GM21515 (cell line): ENCODE measurements around the gene GFRAL.
"Not testable (repeated sequence)": the region's sequence is repeated elsewhere in the genome, so short reads cannot be mapped to it uniquely, and the experiment has no call there.

ENCODE experiments used
- ATAC-seq: cut with Tn5 transposase; IDR thresholded peaks from one replicate; pipeline ENCODE4 v1.9.1; 2021; ENCODE audit not compliant: unreplicated experiment

Gene GFRAL, protein sequence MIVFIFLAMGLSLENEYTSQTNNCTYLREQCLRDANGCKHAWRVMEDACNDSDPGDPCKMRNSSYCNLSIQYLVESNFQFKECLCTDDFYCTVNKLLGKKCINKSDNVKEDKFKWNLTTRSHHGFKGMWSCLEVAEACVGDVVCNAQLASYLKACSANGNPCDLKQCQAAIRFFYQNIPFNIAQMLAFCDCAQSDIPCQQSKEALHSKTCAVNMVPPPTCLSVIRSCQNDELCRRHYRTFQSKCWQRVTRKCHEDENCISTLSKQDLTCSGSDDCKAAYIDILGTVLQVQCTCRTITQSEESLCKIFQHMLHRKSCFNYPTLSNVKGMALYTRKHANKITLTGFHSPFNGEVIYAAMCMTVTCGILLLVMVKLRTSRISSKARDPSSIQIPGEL

DNA sequence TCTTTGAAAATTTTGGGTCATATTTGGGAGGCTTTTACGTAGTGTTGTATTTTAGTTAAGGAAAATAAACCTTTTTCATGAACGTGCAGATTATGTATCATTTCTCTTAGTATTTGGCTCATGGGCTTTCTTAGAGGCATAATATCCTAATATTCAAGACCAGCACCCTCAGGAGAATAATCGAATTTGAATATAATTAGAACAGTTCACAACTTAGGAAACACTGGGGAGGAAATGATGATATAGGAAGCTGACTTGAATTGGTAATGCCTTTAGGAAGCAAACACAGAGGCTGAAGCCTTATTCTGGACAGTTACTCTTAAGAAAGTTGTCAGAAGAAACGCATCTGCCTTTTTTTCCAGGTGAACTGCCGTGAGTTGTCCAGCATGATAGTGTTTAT lies at the start of gene GFRAL:
Gene GFRAL, plus strand, starts transcription at position 301 of the 400 bp plus-strand sequence. Its CDS starts 86 bp downstream, at position 387.
- no peak for ATAC-seq

DNA sequence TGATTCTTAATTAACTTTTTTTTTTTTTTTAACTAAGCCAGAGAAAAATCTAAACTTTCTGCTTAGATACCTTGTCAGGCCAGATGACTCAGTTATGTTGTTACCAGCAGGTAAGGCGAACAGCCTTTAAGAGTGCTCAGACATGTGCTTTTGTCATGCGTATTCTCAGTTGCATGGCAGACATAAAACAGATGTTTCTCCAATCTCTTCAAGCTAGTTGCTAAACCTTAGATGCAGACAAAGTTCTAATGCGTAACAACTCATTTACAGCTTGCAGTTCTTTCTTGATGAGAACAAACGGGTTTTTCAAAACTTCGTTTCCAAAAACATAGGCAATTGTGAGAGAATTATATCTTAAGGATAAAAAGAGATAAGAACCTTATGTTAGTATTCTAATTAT lies 49.6 kb upstream of the GFRAL start:
- ATAC-seq = no peak

DNA sequence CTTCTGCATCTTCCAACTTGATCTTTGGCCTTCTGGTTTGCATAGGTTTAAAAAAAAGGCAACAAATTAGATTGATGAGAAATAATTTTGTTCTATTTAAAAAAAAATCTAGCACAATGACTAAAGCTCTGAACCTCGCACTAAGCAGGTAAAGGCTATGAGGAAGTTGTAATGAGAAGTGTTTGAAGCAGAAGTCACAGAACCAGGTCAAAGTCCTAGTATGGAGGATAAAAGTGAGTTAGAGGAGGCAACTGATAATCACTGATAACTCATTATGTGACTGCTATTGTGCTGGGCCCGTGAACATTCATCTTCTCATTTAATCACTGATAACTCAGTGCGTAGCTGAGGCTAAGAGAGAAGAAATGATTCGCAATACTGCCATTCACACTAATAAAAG lies 46.1 kb upstream of the GFRAL start:
- no peak for ATAC-seq

- no peak for ATAC-seq
These were observed 45.2 kb upstream of the GFRAL start for GRCh38 chr6:55282115-55282514.

- ATAC-seq = no peak
These were observed 40.4 kb upstream of the GFRAL start for GRCh38 chr6:55286824-55287223.

DNA sequence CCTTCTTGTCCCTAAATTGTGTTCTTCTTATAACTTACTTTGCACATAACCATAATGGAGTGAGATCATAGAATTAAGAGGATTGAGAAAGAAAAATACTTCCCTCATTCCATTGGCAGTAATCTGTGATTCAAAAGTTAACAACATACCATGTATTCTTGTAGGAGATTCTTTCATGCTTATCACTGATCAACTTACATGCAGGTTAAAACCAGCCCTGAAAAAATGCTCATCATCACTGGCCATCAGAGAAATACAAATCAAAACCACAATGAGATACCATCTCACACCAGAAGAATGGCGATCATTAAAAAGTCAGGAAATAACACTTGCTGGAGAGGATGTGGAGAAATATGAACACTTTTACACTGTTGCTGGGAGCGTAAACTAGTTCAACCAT lies 36.5 kb upstream of the GFRAL start:
- no peak for ATAC-seq

DNA sequence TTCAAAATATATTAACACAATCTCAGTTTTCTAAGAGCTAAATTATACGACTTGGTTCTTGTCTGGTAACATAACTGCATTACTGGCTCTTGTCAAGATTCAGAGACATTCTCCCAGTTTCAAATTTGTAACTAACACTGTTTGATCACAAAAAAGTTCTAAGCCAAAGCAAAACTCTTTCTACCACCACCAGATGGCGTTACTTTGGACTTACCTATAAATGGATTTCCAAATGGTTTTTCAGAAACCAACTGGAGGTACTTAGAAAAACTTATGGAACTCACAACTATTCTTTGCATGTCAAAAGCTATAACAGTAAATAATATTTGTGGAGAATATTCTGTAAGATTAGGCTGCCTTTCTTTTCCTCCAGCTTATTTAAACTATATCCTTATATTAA lies 34.2 kb upstream of the GFRAL start:
- ATAC-seq = no peak

GRCh38 chr6:55297214-55297613 lies 30.1 kb upstream of the GFRAL start:
- ATAC-seq = not testable (repeated sequence)

DNA sequence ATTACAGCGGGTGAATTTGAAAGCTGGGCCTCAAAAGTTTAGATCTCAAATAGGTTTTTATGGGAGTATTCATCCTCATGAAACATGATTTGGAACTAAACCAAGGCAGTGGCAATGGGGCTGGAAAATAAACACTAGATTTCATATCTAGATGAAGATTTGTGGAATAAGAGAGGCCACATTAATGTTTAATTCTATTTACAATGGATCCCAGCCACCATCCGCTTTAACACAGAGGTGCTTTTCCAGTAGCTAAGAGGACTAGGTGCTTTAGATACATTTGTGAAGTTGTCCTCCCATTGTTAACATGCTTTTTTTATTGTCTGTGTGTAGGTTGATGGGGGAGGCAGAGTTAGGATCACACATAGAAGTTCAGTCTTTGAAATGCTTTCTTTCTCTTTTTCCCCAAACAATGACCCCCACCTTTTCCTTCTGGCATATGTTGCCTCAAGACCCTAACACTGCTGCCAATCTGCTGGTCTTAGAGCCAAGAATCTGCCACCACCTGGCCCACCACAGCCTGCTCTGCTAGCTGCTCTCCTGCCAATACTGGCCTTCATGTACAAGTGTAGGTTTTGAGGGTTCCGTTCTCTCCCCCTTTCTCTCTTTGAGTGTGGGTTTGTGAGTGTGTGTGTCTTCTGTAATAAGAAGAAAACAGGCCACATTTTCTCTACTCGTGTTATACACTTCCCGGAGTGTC lies 27.8 kb upstream of the GFRAL start:
- ATAC-seq = no peak

- ATAC-seq = no peak
These were observed 22.5 kb upstream of the GFRAL start for GRCh38 chr6:55304747-55305146.

DNA sequence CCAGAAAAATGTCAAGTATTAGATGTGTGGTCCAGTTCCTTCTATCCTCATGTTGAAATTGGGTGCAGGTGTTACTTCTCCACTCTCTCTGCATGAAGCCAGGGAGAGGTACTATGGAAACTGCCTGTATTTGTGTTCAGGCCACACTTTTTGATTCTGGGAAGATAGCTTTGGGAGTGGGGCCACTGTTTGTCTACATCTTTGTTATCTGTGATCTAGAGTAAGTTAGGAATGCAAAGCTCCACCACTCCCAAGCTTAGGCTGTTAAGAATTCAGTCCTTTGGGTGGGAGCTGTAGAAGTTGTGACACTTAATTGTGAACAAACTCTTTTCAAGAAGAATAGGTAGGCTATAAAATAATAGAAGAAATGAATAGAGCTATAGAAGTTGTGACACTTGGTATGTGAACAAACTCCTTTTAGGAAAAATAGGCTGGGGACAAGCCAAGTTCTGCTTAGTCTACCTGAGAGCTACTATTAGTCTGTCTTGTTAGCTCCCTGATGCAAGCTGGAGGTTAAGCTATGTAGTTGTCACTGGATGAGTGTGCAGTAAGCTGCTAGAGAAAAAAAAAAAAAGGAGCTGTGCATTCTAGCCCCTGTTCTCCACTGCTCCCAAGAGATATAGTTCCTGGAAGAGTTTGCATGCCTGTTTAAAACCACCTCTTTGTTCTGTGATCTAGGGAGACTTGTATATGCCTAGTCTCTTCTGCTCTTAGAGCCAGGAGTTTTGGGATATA lies 7.1 kb upstream of the GFRAL start:
- no peak for ATAC-seq

GRCh38 chr6:55320696-55321086 lies 6.6 kb upstream of the GFRAL start:
- ATAC-seq = no peak

DNA sequence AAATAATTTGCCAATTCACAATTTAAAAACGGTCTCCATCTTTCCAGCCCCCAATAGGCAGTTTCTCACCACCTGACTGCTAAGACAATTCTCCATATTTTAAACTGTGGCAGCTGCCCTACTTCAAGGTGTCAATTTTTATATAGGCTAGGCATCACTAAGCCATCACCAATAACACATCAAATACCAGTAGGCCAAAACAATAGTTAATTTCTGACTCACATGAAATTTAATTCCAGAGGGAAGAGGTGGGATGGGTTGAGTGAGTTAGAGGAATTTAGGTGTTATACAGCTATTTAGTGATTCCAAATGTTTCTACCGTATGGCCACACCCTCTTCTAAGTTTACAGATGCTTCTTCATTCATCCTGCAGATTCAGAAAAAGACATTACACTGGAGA lies 49.9 kb downstream of the GFRAL start:
- ATAC-seq = no peak

DNA sequence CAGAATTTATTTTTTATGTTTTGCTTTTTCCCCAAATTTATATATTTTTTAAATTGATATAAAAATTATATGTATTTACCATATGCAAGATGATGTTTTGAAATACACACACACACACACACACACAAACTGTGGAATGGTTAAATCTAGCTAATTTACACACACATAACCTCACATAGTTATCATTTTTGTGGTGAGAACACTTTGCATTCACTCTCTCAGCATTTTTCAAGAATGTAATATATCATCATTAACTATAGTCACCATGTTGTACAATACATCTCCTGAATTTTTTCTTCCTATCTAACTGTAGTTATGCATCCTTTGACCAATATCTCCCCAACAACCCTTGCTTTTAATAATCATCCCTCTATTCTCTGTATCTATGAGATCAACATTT lies 52.2 kb downstream of the GFRAL start:
- no peak for ATAC-seq

GRCh38 chr6:55379895-55380294 lies 52.6 kb downstream of the GFRAL start:
- ATAC-seq = no peak

DNA sequence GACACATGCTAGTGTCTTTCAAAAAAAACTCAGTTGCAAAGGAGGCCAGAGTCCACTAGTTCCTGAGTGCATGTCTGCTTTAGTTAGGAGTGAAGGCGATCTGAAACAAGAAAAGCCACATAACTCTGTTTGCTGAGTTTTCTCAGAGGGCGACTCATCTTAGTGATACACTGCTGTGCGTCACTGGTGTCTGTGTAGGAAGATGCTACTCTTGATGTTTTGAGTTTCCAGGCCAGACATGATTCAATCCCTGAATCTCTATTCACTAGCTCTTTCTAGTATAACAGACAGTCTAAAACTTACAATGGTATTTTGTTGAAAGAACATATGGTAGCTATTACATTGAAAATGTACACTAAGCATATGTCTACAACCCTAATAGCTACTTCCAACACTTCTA lies 60.9 kb downstream of the GFRAL start:
- ATAC-seq = no peak

GRCh38 chr6:55395871-55396270 lies 68.6 kb downstream of the GFRAL start:
- no peak for ATAC-seq

- no peak for ATAC-seq
These were observed 70.7 kb downstream of the GFRAL start for GRCh38 chr6:55397986-55398385.

GRCh38 chr6:55399351-55399750 lies 72.1 kb downstream of the GFRAL start:
- ATAC-seq = no peak

- no peak for ATAC-seq
These were observed 78.4 kb downstream of the GFRAL start for GRCh38 chr6:55405474-55406235.

- ATAC-seq = no peak
These were observed 83.4 kb downstream of the GFRAL start for GRCh38 chr6:55410674-55411073.
